GM18870 (cell line): ENCODE results near the gene TMEM119.
"Not testable (repeated sequence)": the region's sequence is repeated elsewhere in the genome, so short reads cannot be mapped to it uniquely, and the experiment has no call there.

Experiments
- ATAC-seq: cut with Tn5 transposase; IDR thresholded peaks from one replicate; pipeline ENCODE4 v1.9.1; 2021; ENCODE audit warnings: moderate library complexity; ENCODE audit not compliant: unreplicated experiment

The TMEM119 gene

GRCh38 chr12:108635201-108635996, 37.5 kb upstream of the TMEM119 start:
- ATAC-seq, result peak; percentile 37

GRCh38 chr12:108634341-108634751, 36.5 kb upstream of the TMEM119 start:
- no peak for ATAC-seq

- peak; percentile 58 for ATAC-seq
Observed at GRCh38 chr12:108633534-108634248, 35.8 kb upstream of the TMEM119 start, which contains the start of gene SELPLG. SELPLG (minus strand) TSS chr12:108633894; CDS start chr12:108624307, 9,587 bp downstream.

GRCh38 chr12:108633081-108633533, 35.2 kb upstream of the TMEM119 start:
- no peak for ATAC-seq

- not testable (repeated sequence) for ATAC-seq
Observed at GRCh38 chr12:108631261-108631660, 33.4 kb upstream of the TMEM119 start.

- ATAC-seq, result no peak
Observed at GRCh38 chr12:108630481-108631207, 32.8 kb upstream of the TMEM119 start.

GRCh38 chr12:108629824-108630476, 32.1 kb upstream of the TMEM119 start:
- no peak for ATAC-seq

- no peak for ATAC-seq
Observed at GRCh38 chr12:108629151-108629550, 31.3 kb upstream of the TMEM119 start.

- ATAC-seq, result no peak
Observed at GRCh38 chr12:108627134-108627920, 29.4 kb upstream of the TMEM119 start.

GRCh38 chr12:108625228-108625627, 27.3 kb upstream of the TMEM119 start:
- no peak for ATAC-seq

GRCh38 chr12:108623577-108623976, 25.7 kb upstream of the TMEM119 start:
- ATAC-seq, result no peak

GRCh38 chr12:108622921-108623514, 25.1 kb upstream of the TMEM119 start:
- no peak for ATAC-seq

GRCh38 chr12:108622421-108622820, 24.5 kb upstream of the TMEM119 start:
- ATAC-seq, result no peak

- no peak for ATAC-seq
Observed at GRCh38 chr12:108621161-108621560, 23.3 kb upstream of the TMEM119 start.

- ATAC-seq, result no peak
Observed at GRCh38 chr12:108620236-108620879, 22.5 kb upstream of the TMEM119 start.

- no peak for ATAC-seq
Observed at GRCh38 chr12:108619369-108620160, 21.7 kb upstream of the TMEM119 start.

GRCh38 chr12:108618953-108619274, 21.0 kb upstream of the TMEM119 start:
- ATAC-seq, result not testable (repeated sequence)
